GM12872 (cell line): ENCODE measurements around the gene DICER1.

ENCODE experiments used
- TF ChIP-seq, protein P1 (sequence below): IDR thresholded peaks from 3 replicates; pipeline ENCODE4 v1.5.1; 2011; ENCODE audit warnings: low read depth, mild to moderate bottlenecking, low read length, moderate library complexity; ENCODE audit not compliant: insufficient read depth

DICER1 gene

DNA sequence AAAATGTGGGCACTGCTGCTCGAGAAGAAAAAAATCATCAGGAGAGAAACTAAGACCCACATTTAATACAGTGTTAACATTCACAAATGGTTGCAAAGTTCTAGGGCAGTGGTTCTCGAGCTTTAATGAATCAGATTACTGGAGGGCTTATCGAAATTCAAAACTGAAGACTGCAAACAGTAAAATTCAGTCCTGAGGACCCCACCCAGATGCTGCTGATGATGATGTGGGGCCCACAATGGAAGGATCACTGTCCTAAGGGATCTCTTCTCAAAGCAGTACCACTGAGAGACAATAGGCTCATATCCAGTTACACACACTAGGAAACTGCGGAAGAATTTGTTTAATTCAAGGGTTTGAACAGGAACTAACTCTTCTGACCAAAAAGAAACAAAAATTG lies 31.4 kb downstream of the DICER1 start:
- TF ChIP-seq, protein P1, sequence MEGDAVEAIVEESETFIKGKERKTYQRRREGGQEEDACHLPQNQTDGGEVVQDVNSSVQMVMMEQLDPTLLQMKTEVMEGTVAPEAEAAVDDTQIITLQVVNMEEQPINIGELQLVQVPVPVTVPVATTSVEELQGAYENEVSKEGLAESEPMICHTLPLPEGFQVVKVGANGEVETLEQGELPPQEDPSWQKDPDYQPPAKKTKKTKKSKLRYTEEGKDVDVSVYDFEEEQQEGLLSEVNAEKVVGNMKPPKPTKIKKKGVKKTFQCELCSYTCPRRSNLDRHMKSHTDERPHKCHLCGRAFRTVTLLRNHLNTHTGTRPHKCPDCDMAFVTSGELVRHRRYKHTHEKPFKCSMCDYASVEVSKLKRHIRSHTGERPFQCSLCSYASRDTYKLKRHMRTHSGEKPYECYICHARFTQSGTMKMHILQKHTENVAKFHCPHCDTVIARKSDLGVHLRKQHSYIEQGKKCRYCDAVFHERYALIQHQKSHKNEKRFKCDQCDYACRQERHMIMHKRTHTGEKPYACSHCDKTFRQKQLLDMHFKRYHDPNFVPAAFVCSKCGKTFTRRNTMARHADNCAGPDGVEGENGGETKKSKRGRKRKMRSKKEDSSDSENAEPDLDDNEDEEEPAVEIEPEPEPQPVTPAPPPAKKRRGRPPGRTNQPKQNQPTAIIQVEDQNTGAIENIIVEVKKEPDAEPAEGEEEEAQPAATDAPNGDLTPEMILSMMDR: no peak

DNA sequence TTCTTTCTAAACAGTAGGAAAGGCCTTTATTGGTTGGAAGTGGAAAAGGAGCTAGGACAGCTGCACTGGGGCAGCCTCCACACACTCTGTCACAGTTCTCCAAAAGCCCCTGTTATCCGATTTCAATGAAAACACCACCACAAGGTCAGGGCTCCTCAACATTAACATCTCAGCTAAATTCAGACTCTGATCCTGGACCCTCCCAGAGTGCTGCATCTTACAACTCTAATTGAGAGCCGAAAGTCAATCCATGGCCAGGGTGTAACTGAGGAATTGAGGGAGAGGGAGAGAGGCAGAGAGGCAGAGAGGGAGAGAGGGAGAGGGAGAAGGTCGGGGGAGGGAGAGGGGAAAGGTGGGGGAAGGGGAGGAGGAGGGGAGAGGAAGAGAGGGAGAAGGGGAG lies 32.1 kb downstream of the DICER1 start:
- TF ChIP-seq, protein P1: no peak

DNA sequence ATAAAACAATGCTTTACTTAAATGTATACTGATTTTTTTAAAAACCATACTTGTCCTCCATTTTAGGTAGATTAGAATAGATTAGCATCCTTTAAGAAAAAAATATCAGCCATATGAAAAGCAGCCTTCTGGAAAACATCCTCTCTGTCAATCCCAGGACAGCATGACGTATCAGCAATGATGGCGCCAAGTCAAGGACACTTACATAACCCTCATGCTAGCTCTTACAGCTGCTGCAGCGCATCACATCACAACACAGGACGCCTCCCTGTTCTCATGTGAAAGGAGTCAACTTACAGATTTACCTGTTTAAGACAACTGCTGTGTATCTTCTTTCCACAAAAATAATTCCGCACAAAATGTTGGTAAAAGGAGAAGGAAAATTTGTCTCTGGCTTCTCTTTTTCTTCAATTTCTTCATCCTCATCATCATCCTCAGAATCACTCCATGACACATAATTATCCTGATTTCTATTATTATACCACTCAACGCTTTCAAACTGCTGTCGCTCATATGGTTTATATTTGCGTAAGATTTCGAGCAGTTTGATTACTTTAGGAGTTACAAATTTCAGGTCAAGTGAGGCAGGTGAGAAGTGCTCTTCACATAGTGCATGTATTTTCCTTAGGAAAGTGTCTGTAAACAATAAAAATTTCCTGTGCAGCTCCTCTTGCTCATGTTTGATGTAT lies 33.3 kb downstream of the DICER1 start:
- TF ChIP-seq, protein P1: no peak

DNA sequence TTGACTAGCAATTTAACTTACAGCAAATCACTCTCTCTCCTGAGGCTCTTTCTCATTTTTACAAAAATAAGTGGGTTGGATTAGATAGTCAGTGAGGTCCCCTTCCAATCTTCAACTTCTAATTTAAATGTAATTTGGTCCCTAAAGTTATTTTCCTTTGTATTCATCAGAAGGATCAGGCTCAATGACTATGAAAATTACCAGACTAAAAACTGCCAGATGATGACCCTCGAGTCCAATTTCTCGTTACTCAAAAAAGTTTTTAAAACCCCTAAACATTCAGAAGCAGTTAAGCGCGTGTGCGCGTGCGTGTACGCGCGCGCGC lies 34.7 kb downstream of the DICER1 start:
- TF ChIP-seq, protein P1: no peak

DNA sequence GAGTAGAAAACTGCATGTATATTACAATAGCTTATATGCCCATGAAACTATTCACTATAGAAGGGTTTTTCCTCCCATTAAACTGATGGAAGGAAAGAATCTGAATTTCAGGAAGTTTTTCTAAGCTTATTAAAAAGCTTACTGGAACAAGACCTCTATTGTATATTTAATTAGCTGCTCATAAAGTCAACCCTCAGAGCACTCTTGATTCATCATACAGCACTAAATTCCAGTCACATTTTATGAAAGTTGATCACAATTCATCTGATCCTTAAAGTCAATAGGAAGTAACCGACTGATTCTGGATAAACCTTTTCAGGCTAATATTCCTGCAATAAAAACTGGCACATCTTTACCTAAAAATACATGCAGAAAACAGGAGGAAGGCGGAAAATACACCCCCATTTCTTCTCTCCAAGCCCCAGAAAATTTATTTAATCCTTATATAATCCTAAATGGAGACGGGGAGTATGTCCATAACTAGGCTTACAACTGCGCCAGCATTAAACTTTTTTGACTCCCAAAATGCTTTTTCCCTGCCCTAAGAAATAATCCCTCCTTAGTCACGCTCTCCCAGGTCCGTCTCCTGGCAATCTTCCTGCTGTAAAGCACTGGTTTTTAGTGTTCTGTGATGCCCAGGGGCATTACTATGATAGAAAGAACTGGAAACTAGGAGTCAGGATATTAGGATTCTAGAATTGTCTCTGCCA lies 35.3 kb downstream of the DICER1 start:
- TF ChIP-seq, protein P1: no peak

DNA sequence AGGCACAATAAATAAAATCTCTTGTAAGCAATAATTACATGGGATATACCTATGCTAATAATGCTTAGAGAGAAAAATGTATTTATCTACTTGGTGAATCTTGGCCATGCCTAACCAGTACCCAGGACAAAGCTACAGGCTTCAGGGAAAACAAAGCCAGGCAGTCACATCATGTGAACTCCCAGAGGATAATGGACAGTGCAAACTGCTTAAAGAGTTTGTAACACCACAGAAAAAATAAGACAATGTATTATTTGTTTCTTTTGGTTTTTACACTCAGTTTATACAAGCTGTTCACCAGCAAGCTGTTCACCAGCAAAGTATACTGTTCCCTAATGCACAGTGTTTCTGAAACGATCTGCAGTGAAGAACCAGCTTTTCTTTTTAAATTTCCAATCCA lies 38.0 kb downstream of the DICER1 start:
- TF ChIP-seq, protein P1: no peak

DNA sequence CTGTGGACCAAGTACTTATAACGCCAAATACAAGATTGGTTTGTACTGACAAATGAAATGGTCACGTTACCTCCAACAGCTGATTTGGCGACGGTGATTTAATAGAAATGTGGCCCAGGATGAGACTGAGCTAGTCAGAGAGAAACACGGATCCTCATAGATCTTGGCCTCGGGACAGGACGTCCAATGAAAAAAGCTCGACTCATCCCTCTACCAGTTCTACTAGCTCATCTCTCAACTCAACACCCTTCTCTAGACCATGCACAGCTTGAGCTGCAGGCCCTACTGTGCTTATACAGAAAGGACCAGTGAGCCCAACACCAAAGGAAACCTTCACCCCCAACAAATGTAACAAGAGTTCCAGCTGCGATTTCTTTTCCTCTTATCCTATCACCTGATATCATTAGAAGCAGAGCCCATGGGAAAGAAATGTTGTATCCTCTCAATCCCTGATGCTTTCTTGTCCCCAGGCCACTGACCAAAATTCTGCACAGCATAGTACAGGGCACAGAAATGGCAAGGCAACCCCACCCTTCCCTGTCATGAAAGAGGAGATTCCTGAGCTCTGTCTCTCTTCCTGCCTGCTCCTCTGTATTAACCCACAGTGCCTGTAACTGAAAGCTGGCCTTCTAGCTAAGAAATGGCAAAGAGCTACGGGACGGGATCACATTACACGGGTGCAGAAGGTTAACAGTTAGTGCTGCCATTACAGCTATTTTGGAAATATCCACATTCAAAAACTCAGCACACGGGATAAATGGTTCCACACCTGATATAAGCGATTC lies 39.2 kb downstream of the DICER1 start:
- TF ChIP-seq, protein P1: no peak
